Testis (tissue), 3 donors: ENCODE measurements around the gene PRKCG. TPM values are rescaled to one million over a fixed set of nuclear protein-coding genes. Genes with fewer than 3 reads are reported as not detected.
A peak's percentile ranks its signal among the peaks of the same experiment; 100 is the strongest.

Experiments used
- DNase-seq: peaks from one replicate; pipeline ENCODE4 v3.0.0-alpha.2; 2019
- H3K27ac ChIP-seq, 2 donors: fragments of 200-600 bp; sonication (generic); one replicate each; pipeline ENCODE4 v1.5.1; 2019
- H3K27me3 ChIP-seq: fragments of 200-600 bp; sonication (generic); one replicate; pipeline ENCODE4 v1.5.1; 2019
- H3K36me3 ChIP-seq: fragments of 200-600 bp; sonication (generic); one replicate; pipeline ENCODE4 v1.5.1; 2017; ENCODE audit warnings: low read depth; ENCODE audit errors: missing control alignments
- H3K4me1 ChIP-seq: fragments of 200-600 bp; sonication (generic); one replicate; pipeline ENCODE4 v1.5.1; 2019
- H3K4me3 ChIP-seq, 2 donors: fragments of 200-600 bp; sonication (generic); one replicate each; pipeline ENCODE4 v1.5.1; 2017 to 2019
- H3K9me3 ChIP-seq: fragments of 200-600 bp; sonication (generic); one replicate; pipeline ENCODE4 v1.5.1; 2017
- POLR2A ChIP-seq: fragments of 450-650 bp; IDR thresholded peaks from one replicate; pipeline ENCODE4 v1.6.1; 2017; ENCODE audit warnings: antibody characterized with exemption, mild to moderate bottlenecking, moderate library complexity
- WGBS, 2 donors: methylation state at CpG; one replicate each; pipeline ENCODE4 v1.1.5; 2018; 5-methylcytosine and 5-hydroxymethylcytosine counted together
- intact Hi-C: fragments of 100-400 bp; cut with DNase I; formaldehyde crosslinking; loops from one replicate; pipeline ENCODE4 v1.15.1; 2023; ENCODE audit warnings: low total_unique reads
- polyA plus RNA-seq: library from polyadenylated mRNA; stranded (reverse); fragments of 350-450 nt; fragmentation: Illumina TruSeq; extraction: RNeasy Lipid Tissue Mini Kit (QIAGEN cat#74804); gene quantifications from one replicate; pipeline ENCODE4 v1.2.3, GENCODE V29; 2014; ENCODE audit warnings: low read depth, low replicate concordance; ENCODE audit not compliant: insufficient read depth
- total RNA-seq, 2 donors: library from RNA; depleted of rRNA; stranded (reverse); fragments of >200 nt; gene quantifications; one replicate each; pipeline ENCODE4 v1.2.3, GENCODE V29; 2016
- TF ChIP-seq, protein P1 (sequence below), 3 experiments: fragments of 450-650 bp in 2 of 3; fragments of 200-600 bp in 1 of 3; sonication (generic) in 1 of 3; IDR thresholded peaks; one replicate each; pipeline ENCODE4 v1.5.1; 2016 to 2019; ENCODE audit warnings: antibody characterized with exemption in 3 of 3, mild to moderate bottlenecking in 2 of 3, moderate library complexity in 1 of 3

Gene PRKCG
- total and polyA plus RNA-seq, 3 donors from 2014 or later: 3.7 to 10.6 (median 4.3) TPM

DNA sequence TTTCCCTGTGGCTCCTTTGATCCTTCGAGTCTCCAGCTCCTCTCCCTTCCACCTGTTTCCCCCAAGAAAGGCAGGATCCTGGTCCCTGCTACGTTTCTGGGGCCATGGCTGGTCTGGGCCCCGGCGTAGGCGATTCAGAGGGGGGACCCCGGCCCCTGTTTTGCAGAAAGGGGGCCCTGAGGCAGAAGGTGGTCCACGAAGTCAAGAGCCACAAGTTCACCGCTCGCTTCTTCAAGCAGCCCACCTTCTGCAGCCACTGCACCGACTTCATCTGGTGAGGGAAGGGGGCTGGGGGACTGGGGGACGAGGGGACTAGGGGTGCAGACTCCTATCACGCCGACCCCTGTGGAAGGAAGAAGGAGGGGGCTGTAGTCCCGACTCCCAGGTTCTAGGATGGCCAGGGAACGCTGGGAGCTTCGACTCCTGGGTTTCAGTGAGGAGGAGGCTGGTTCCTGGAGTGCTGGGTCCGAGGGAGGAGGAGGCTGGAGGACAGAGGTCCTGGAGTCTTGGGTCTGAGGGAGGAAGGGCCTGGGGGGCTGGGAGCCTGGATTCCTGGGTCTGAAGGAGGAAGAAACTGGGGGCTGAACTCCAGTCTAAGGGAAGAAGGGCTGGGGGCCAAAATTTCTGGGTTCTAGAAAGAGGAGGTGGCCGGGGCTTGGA is 524 bp downstream of the PRKCG start:
- TF ChIP-seq, protein P1, sequence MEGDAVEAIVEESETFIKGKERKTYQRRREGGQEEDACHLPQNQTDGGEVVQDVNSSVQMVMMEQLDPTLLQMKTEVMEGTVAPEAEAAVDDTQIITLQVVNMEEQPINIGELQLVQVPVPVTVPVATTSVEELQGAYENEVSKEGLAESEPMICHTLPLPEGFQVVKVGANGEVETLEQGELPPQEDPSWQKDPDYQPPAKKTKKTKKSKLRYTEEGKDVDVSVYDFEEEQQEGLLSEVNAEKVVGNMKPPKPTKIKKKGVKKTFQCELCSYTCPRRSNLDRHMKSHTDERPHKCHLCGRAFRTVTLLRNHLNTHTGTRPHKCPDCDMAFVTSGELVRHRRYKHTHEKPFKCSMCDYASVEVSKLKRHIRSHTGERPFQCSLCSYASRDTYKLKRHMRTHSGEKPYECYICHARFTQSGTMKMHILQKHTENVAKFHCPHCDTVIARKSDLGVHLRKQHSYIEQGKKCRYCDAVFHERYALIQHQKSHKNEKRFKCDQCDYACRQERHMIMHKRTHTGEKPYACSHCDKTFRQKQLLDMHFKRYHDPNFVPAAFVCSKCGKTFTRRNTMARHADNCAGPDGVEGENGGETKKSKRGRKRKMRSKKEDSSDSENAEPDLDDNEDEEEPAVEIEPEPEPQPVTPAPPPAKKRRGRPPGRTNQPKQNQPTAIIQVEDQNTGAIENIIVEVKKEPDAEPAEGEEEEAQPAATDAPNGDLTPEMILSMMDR (IDR thresholded peaks at IDR 0.05): no peak
- TF ChIP-seq POLR2A: no peak
- intact Hi-C loops: no loop called here
- H3K4me3 ChIP-seq: peak overlapping the region; percentile 12 to 39

DNA sequence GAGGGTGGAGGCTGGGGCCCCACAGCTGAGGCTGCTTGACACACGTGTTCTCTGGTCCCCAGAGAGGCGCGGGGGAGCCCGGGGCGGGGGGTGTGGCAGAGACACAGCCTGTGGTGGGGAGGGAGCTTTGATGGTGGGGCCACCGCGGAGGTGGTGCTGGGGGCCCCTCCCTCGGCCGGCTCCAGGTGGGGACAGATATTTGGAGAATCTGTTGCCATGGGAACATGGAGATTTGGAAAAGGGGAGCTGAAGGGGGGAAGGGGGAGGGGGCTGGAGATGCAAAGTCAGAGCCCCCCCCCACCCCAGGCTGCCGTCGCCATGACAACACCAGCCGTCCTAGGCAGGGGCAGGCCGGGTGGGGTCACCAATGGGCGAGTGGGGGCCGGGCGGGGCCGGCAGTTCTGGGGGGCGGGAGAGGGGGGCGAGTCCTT is 1.2 kb downstream of the PRKCG start:
- Histone ChIP-seq H3K27ac (no peak overlapping the region), H3K36me3 (no peaks in the 10 kb centered on the region), H3K4me1 (peaks cover 14% of the 10 kb centered on the region), H3K27me3 (no peaks in the 10 kb centered on the region), H3K4me3 (peak overlapping the region in 1 of 2 donors; percentile 8), H3K9me3 (no peaks in the 10 kb centered on the region)
- TF ChIP-seq, protein P1 (IDR thresholded peaks at IDR 0.05): no peak
- TF ChIP-seq POLR2A: no peak
- WGBS, 2 donors: 1 to 4% methylated on average over 9 to 19 of the region's 19 CpGs
- DNase-seq: no peak
- intact Hi-C loops: no loop called here

More for the DNA sequence above, 524 bp downstream of the PRKCG start:
- no peaks in the 10 kb centered on the region for H3K27me3 ChIP-seq
- peaks cover 18% of the 10 kb centered on the region for H3K4me1 ChIP-seq
- H3K9me3 ChIP-seq: no peaks in the 10 kb centered on the region
- no peak overlapping the region for H3K27ac ChIP-seq
- 3 to 4% methylated on average over 17 to 18 of the region's 18 CpGs for WGBS, 2 donors
- no peaks in the 10 kb centered on the region for H3K36me3 ChIP-seq
- no peak for DNase-seq

- Histone ChIP-seq H3K9me3 (no peaks in the 10 kb centered on the region), H3K4me1 (peaks cover 13% of the 10 kb centered on the region), H3K4me3 (no peak overlapping the region), H3K27me3 (no peaks in the 10 kb centered on the region), H3K36me3 (no peaks in the 10 kb centered on the region), H3K27ac (no peak overlapping the region)
- 13 to 17% methylated on average over 11 of the region's 11 CpGs for WGBS, 2 donors
- intact Hi-C loops: no loop called here
- DNase-seq: no peak
- TF ChIP-seq, protein P1 (IDR thresholded peaks at IDR 0.05): no peak
- no peak for TF ChIP-seq POLR2A
Observed at GRCh38 chr19:53883741-53884140, 1.7 kb downstream of the PRKCG start.

DNA sequence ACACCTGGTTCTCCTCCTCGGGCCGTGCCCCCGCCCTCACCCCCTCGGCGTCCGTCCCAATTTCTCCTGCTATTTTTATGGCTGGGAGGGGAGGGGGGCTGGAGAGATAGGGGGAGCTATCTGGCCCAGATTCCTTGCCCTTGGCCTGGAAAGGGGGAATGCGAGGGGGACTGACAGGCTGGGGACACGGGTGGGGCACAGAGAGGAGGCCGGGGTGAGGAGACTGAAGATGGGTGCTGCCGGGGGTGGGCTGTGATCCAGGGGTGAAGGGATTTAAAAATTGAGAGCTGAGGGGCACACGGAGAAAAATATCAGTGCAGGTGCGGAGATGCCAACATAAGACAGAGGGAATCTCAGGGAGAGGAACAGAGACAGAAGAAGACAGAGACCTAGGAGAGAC is 2.3 kb downstream of the PRKCG start:
- Histone ChIP-seq H3K36me3 (no peaks in the 10 kb centered on the region), H3K4me3 (no peak overlapping the region), H3K4me1 (peaks cover 9% of the 10 kb centered on the region), H3K27ac (no peak overlapping the region), H3K27me3 (no peaks in the 10 kb centered on the region), H3K9me3 (no peaks in the 10 kb centered on the region)
- TF ChIP-seq, protein P1 (IDR thresholded peaks at IDR 0.05): no peak
- TF ChIP-seq POLR2A: no peak
- intact Hi-C loops: no loop called here
- WGBS, 2 donors: 28 to 29% methylated on average over 7 to 12 of the region's 12 CpGs
- DNase-seq: no peak

GRCh38 chr19:53885036-53885435 is 3.0 kb downstream of the PRKCG start:
- Histone ChIP-seq H3K36me3 (no peaks in the 10 kb centered on the region), H3K4me1 (peaks cover 9% of the 10 kb centered on the region), H3K9me3 (no peaks in the 10 kb centered on the region), H3K4me3 (no peak overlapping the region), H3K27ac (no peak overlapping the region), H3K27me3 (no peaks in the 10 kb centered on the region)
- intact Hi-C loops: no loop called here
- WGBS, 2 donors: 91 to 94% methylated on average over 10 of the region's 10 CpGs
- DNase-seq: no peak
- TF ChIP-seq, protein P1 (IDR thresholded peaks at IDR 0.05): no peak
- no peak for TF ChIP-seq POLR2A
